ENCODE measurements around the gene CD27. TPM values are rescaled to one million over a fixed set of nuclear protein-coding genes. Genes with fewer than 3 reads are reported as not detected.
A peak's percentile ranks its signal among the peaks of the same experiment; 100 is the strongest.

CD27 gene
- total and polyA plus RNA-seq, 2 of the 13 experiments (the other 11 are each of a cell fraction or from before 2014, with no cell fraction given): 0.12 TPM; not detected in 1

DNA sequence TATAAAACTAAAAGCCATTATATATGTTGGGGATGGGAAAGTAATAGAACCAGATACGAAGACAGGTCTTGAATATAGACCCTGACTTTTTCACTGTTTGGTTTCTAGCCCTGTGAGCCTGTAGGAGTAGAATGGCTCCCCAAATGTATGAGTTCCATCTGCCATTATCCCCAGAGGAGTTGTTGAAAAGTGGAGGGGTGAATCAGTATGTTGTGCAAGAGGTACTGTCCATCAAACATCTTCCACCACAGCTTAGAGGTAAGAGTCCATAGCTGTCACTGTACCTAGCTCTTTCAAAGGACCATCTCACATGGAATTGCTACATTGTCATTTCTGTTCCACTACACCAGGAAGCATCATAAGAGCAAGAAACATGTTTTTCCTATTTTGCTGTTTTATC is 50.2 kb downstream of the CD27 start:
- ATAC-seq: no peak
- peaks cover 7% of the 10 kb centered on the region for H4K20me1 ChIP-seq (ENCODE audit: insufficient read depth, low read length)
- intact Hi-C loops (cut with micrococcal nuclease; ENCODE audit: unreplicated experiment): loop anchor here (1.0 to 2.0 kb wide), 2 partner anchors 38 to 72 kb away; no protein-coding TSS in a partner anchor
- in situ Hi-C loops (cut with HindIII; ENCODE audit: extremely low pct_ligation_motif_present, low pct_unique_long_range_greater_than_20kb): no loop called here
- no peak overlapping the region for H2AFZ ChIP-seq (ENCODE audit: low read length)
- no peak for FAIRE-seq
- ChIA-PET POLR2A (interaction anchor here (2.1 kb wide), 2 partner anchors 24 to 39 kb away, joined by 7 to 11 read pairs; partner anchors contain the start of genes GAPDH and VAMP1), CTCF (ENCODE audit: low intra/inter-chr PET ratio, low total read pairs) (no interaction called here)
- H3K4me1 ChIP-seq (ENCODE audit: insufficient read depth, low read length): peaks cover 38% of the 10 kb centered on the region
- BruUV-seq (replicated peaks): no TSS peak
- peak overlapping the region; percentile 61 to 80 (median 67); a peak in 5 of 6 replicates for H3K4me3 ChIP-seq (replicated peaks in 1 of 3; ENCODE audit: insufficient read depth in 1 of 3, low read depth in 2 of 3, low read length in 3 of 3)
- no peaks in the 10 kb centered on the region; a peak in 1 of 5 replicates for H3K27me3 ChIP-seq (ENCODE audit: control insufficient read depth in 1 of 2, insufficient read depth in 2 of 2, low read length in 2 of 2)
- 82% methylated on average over 1 of the region's 1 CpG for WGBS (ENCODE audit: low lambda C conversion rate)
- peak overlapping the region; percentile 92 for H3K4me2 ChIP-seq (ENCODE audit: low read depth, low read length)
- H3K9ac ChIP-seq (ENCODE audit: insufficient read depth, low read depth, low read length): peak overlapping the region; percentile 83
- no peak overlapping the region for H3K27ac ChIP-seq (ENCODE audit: extremely low read length, insufficient read depth, low read length)
- H3K36me3 ChIP-seq (replicated peaks in 1 of 2; ENCODE audit: control insufficient read depth in 1 of 2, insufficient read depth in 2 of 2, low read length in 2 of 2): peaks cover 4 to 47% of the 10 kb centered on the region in 2 experiments; a peak in 4 of 5 replicates
- peaks cover 48% of the 10 kb centered on the region for H3K79me2 ChIP-seq (ENCODE audit: insufficient read depth, low read length)
- no peaks in the 10 kb centered on the region for H3K9me3 ChIP-seq (ENCODE audit: low read length)
- no peak for DNase-seq (ENCODE audit: low spot score)
- TF ChIP-seq ZNF180 (CRISPR knock-in tag; IDR thresholded peaks at IDR 0.05; ENCODE audit: borderline replicate concordance, low read depth): no peak
- TF ChIP-seq HNRNPUL1 (IDR thresholded peaks at IDR 0.05; ENCODE audit: low read depth, low read length): no peak
- peak; percentile 39; the same call in 1 of the 2 replicates for TF ChIP-seq SAP130 (CRISPR knock-in tag; IDR thresholded peaks at IDR 0.05; ENCODE audit: low read depth)
- TF ChIP-seq, protein P1, sequence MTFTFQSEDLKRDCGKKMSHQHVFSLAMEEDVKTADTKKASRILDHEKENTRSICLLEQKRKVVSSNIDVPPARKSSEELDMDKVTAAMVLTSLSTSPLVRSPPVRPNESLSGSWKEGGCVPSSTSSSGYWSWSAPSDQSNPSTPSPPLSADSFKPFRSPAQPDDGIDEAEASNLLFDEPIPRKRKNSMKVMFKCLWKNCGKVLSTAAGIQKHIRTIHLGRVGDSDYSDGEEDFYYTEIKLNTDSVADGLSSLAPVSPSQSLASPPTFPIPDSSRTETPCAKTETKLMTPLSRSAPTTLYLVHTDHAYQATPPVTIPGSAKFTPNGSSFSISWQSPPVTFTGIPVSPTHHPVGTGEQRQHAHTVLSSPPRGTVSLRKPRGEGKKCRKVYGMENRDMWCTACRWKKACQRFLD (CRISPR knock-in tag; IDR thresholded peaks at IDR 0.05; ENCODE audit: borderline replicate concordance): no peak
- no peak for TF ChIP-seq CBFB (CRISPR knock-in tag; IDR thresholded peaks at IDR 0.05)
- 0 out of 4 replicates have a peak, but pooled peaks of 1 of the 2 experiments have one; percentile 24 for TF ChIP-seq POLR2A (IDR thresholded peaks at IDR 0.05; ENCODE audit: insufficient read depth in 1 of 2, low read depth in 2 of 2, low read length in 2 of 2)
- no peak for TF ChIP-seq ZNF788 (CRISPR knock-in tag; IDR thresholded peaks at IDR 0.05; ENCODE audit: borderline replicate concordance)
- peak; percentile 61 for TF ChIP-seq CEBPG (CRISPR knock-in tag; IDR thresholded peaks at IDR 0.05)
- no peak for TF ChIP-seq SOX5 (CRISPR knock-in tag; IDR thresholded peaks at IDR 0.05; ENCODE audit: borderline replicate concordance)
- no peak for TF ChIP-seq RCOR2 (CRISPR knock-in tag; IDR thresholded peaks at IDR 0.05)
- TF ChIP-seq, protein P2, sequence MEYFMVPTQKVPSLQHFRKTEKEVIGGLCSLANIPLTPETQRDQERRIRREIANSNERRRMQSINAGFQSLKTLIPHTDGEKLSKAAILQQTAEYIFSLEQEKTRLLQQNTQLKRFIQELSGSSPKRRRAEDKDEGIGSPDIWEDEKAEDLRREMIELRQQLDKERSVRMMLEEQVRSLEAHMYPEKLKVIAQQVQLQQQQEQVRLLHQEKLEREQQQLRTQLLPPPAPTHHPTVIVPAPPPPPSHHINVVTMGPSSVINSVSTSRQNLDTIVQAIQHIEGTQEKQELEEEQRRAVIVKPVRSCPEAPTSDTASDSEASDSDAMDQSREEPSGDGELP (IDR thresholded peaks at IDR 0.05; ENCODE audit: borderline replicate concordance, low read depth): no peak
- TF ChIP-seq, protein P3, sequence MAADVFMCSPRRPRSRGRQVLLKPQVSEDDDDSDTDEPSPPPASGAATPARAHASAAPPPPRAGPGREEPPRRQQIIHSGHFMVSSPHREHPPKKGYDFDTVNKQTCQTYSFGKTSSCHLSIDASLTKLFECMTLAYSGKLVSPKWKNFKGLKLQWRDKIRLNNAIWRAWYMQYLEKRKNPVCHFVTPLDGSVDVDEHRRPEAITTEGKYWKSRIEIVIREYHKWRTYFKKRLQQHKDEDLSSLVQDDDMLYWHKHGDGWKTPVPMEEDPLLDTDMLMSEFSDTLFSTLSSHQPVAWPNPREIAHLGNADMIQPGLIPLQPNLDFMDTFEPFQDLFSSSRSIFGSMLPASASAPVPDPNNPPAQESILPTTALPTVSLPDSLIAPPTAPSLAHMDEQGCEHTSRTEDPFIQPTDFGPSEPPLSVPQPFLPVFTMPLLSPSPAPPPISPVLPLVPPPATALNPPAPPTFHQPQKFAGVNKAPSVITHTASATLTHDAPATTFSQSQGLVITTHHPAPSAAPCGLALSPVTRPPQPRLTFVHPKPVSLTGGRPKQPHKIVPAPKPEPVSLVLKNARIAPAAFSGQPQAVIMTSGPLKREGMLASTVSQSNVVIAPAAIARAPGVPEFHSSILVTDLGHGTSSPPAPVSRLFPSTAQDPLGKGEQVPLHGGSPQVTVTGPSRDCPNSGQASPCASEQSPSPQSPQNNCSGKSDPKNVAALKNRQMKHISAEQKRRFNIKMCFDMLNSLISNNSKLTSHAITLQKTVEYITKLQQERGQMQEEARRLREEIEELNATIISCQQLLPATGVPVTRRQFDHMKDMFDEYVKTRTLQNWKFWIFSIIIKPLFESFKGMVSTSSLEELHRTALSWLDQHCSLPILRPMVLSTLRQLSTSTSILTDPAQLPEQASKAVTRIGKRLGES (CRISPR knock-in tag; IDR thresholded peaks at IDR 0.05; ENCODE audit: borderline replicate concordance): no peak
- no peak for TF ChIP-seq ZNF337 (CRISPR knock-in tag; IDR thresholded peaks at IDR 0.05; ENCODE audit: borderline replicate concordance, low read depth)
- TF ChIP-seq TBX3 (IDR thresholded peaks at IDR 0.05; ENCODE audit: borderline replicate concordance): no peak
- TF ChIP-seq ZNF160 (CRISPR knock-in tag; IDR thresholded peaks at IDR 0.05): no peak
- peak; percentile 63; the same call in 1 of the 2 replicates for TF ChIP-seq CEBPB (IDR thresholded peaks at IDR 0.05; ENCODE audit: borderline replicate concordance, low read depth, low read length)
- TF ChIP-seq TP53 (CRISPR knock-in tag; conservative IDR thresholded peaks at IDR 0.05): no peak
- TF ChIP-seq ZNF350 (CRISPR knock-in tag; IDR thresholded peaks at IDR 0.05; ENCODE audit: borderline replicate concordance, low read depth): no peak
- no peak for TF ChIP-seq GTF3A (CRISPR knock-in tag; conservative IDR thresholded peaks at IDR 0.05)
- no peak for TF ChIP-seq ZFYVE20 (CRISPR knock-in tag; IDR thresholded peaks at IDR 0.05; ENCODE audit: borderline replicate concordance, low read depth)
- no peak for TF ChIP-seq ESRRA (CRISPR knock-in tag; IDR thresholded peaks at IDR 0.05; ENCODE audit: low read depth)
